Astrocyte of the spinal cord (primary cell): ENCODE data around the gene CEP170B.
"Not testable (repeated sequence)": the region's sequence is repeated elsewhere in the genome, so short reads cannot be mapped to it uniquely, and the experiment has no call there.

Experiments used
- DNase-seq: peaks from one replicate; pipeline ENCODE4 v3.0.0; 2011; ENCODE audit warnings: low read depth, low spot score
- H3K4me3 ChIP-seq: 2 replicates; pipeline ENCODE4 v1.5.1; 2011; ENCODE audit warnings: low read depth, mild to moderate bottlenecking, low read length, moderate library complexity
- in situ Hi-C: cut with HindIII; loops from 2 replicates; pipeline ENCODE4 v1.10.0; 2017; ENCODE audit warnings: low sequenced_read_pairs
- TF ChIP-seq, protein P1 (sequence below): IDR thresholded peaks from 2 replicates; pipeline ENCODE4 v1.5.1; 2012; ENCODE audit warnings: low read depth, mild to moderate bottlenecking, low read length, inconsistent platforms

CEP170B gene

GRCh38 chr14:104938436-104938835 lies 73.4 kb downstream of the CEP170B start:
- H3K4me3 ChIP-seq: no peak overlapping the region
- in situ Hi-C loops: no loop called here
- no peak for DNase-seq
- TF ChIP-seq, protein P1, sequence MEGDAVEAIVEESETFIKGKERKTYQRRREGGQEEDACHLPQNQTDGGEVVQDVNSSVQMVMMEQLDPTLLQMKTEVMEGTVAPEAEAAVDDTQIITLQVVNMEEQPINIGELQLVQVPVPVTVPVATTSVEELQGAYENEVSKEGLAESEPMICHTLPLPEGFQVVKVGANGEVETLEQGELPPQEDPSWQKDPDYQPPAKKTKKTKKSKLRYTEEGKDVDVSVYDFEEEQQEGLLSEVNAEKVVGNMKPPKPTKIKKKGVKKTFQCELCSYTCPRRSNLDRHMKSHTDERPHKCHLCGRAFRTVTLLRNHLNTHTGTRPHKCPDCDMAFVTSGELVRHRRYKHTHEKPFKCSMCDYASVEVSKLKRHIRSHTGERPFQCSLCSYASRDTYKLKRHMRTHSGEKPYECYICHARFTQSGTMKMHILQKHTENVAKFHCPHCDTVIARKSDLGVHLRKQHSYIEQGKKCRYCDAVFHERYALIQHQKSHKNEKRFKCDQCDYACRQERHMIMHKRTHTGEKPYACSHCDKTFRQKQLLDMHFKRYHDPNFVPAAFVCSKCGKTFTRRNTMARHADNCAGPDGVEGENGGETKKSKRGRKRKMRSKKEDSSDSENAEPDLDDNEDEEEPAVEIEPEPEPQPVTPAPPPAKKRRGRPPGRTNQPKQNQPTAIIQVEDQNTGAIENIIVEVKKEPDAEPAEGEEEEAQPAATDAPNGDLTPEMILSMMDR: no peak

DNA sequence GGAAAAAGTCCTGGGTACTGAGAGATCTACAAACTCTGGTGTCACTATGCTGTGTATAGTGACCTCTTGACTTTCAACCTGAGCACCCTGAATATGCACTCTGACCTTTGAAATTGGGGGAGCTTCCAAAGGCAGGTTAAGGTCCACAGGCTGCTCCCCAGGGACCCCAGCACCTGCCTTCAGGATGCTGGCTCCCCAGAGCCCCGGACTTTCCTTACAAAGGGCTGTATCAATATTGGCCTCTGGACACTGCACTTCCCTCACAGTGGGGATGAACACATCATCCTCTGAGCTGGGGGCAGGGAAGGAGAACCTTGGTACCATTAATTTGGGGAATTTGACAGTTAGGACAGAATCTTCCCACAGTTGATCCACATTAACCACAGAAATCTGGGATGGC lies 73.9 kb downstream of the CEP170B start:
- DNase-seq: no peak
- no peak overlapping the region for H3K4me3 ChIP-seq
- TF ChIP-seq, protein P1: no peak
- in situ Hi-C loops: no loop called here

- DNase-seq: no peak
- in situ Hi-C loops: no loop called here
- TF ChIP-seq, protein P1: no peak
- H3K4me3 ChIP-seq: no peak overlapping the region
Measured at GRCh38 chr14:104939666-104940410, 74.8 kb downstream of the CEP170B start.

- no peak overlapping the region for H3K4me3 ChIP-seq
- DNase-seq: no peak
- TF ChIP-seq, protein P1: peak; percentile 10
- in situ Hi-C loops: no loop called here
Measured at GRCh38 chr14:104940526-104941150, 75.6 kb downstream of the CEP170B start.

DNA sequence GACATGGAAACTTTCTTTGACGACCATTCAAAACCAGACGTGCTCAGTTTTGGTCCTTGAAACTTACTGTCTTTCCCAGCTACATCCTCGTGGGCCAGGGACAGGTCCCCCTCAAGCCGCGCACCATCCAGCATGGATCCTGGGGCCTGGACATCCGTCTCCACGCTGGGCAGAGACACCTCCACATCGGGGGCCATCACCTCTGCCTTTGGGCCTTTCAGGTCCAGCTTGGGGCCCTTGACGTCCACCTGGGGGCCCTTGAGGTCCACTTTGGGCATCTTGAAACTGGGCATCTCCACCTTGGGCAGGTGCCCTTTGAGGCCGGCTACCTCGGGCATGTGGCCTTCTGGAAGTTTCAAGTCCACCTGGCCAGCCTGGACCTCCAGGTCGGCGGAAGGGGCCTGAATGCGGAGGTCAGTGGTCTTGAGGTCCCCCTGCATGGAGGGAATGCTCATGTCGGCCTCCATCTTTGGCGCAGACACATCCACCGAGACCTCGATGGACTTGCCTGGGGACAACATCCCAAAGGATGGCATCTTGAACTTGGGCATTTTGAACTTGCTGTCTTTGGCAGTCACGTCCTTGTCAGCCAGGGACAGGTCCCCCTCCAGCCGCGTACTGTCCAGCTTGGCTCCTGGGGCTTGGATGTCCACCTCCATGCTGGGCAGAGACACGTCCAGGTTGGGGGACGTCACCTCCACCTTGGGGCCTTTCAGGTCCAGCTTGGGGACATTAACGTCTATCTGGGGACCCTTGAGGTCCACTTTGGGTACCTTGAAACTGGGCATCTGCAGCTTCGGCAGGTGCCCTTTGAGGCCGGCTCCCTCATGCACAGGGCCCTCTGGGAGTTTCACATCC lies 76.7 kb downstream of the CEP170B start:
- TF ChIP-seq, protein P1: no peak
- DNase-seq: no peak
- in situ Hi-C loops: no loop called here
- no peak overlapping the region for H3K4me3 ChIP-seq

DNA sequence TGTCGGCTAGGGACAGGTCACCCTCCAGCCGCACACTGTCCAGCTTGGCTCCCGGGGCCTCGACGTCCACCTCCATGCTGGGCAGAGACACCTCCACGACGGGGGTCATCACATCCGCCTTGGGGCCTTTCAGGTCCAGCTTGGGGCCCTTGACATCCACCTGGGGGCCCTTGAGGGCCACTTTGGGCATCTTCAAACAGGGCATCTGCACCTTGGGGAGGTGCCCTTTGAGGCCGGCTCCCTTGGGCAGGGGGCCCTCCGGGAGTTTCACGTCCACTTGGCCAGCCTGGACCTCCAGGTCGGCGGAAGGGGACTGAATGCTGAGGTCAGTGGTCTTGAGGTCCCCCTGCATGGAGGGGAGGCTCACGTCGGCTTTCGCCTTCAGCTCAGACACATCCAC lies 77.5 kb downstream of the CEP170B start:
- TF ChIP-seq, protein P1: no peak
- no peak for DNase-seq
- in situ Hi-C loops: no loop called here
- H3K4me3 ChIP-seq: no peak overlapping the region

GRCh38 chr14:104943216-104944015 lies 78.3 kb downstream of the CEP170B start:
- in situ Hi-C loops, DNase-seq, H3K4me3 ChIP-seq: not testable (repeated sequence)

- DNase-seq, H3K4me3 ChIP-seq, in situ Hi-C loops: not testable (repeated sequence)
Measured at GRCh38 chr14:104944016-104944308, 78.9 kb downstream of the CEP170B start.
